Measurements from ENCODE around the gene LAYN.

The LAYN gene

GRCh38 chr11:111531687-111532364 lies 8.7 kb upstream of the LAYN start:
- no peak for DNase-seq (ENCODE audit: low spot score)

DNA sequence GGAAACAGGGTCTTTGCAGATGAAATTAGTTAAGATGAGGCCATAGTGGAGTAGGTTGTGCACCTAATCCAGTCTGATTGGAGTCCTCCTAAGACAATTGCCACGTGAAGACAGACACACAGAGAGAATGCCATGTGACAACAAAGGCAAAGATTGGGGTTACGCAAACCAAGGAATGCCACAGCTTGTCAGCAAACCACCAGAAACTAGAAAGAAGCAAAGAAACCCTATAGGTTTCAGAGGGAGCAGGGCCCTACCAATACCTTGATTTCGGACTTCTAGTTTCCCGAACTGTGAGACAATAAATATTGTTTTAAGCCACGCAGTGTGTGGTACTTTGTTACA lies 8.2 kb upstream of the LAYN start:
- DNase-seq (ENCODE audit: low spot score), result no peak

GRCh38 chr11:111535281-111535680 lies 5.2 kb upstream of the LAYN start:
- DNase-seq (ENCODE audit: low spot score), result no peak

DNA sequence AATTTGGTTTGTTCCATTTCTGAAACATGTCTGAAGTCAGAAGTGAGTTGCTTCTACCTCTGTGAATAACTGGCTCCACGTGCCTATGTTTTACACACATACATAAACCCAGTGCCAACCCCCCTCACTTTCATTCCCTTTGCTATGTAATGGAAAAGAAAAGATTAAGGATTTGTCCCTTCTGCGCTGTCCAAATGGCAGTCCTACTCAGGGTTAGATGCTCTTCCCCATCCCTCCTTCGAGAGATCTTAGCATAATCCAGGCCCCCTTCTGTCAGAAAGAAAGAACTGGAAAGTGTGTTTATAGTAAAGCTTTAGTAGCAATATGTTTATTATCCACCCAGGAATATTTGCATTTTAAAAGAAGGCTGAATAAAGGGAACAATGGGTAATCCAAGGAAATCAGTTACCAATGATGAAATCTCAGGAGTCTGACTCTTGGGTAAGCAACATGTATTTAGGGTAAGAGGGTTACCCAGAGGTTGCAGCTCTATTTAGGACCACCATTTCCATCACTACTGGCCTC lies 3.1 kb upstream of the LAYN start:
- no peak for DNase-seq (ENCODE audit: low spot score)

DNA sequence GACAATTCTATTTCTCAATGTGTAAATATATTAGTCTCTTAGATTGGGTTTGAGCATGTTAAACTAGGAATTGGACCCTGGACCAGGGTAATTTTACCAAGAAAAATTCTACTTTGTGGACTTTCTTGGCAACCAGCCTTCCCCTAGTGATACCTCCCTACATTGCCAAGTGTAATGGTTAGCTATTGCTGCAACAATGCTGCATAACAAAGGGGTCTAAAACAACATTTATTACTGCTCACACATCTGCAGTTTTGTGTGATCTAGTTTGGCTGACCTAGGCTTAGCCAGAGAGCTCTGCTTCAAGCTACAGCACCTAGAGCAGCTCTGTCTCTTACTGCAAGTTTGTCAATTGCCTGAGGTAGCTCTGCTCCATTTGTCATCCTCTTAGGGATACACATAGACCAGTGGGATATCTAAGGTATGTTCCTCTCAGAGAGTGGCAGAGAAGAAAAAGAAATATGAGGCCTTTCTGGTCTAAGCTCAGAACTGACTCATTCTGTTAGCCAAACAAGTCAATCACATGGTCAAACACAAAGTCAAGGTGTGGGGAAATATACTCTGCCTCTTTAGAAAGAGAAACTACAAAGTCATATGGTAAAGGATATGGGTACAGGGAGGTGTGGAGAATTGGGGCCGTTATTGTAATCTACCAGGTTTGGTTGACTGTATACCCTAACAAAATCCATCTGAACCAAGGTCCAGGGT lies 2.0 kb upstream of the LAYN start:
- no peak for DNase-seq (ENCODE audit: low spot score)

DNA sequence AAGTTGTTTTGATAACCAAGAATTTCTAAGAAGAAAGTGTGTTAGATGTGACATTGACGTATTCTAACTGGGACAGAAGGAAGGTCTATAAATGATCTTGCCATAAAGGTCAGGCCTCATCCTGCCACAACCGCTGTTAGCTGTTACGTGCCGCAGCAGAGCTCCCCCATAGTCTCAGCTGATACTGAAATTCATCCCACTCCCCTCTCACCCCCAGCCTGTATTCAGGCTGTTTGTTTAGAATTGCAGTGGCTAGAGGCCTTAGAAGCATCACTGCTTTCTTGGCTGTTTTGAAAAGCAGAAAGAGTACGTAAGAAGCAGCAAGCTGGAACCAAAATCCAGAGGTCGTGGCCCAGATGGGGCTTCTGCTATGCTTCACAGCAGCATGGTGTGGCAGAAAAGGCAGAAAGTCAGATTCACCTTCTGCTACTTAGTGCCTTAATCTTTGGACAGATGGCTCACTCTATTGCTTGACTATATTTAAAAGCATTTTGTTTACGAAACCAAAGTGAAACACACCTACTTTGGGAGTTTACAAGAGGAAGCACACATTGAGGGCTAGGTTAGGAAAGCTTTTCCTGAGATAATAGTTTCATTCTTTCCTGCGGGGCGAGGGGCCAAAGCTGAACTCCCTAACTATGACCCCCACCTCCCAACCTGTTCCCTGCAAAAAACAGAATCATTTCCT lies 950 bp upstream of the LAYN start:
- DNase-seq (ENCODE audit: low spot score), result no peak

- DNase-seq (ENCODE audit: low spot score), result no peak
These were observed 375 bp downstream of the LAYN start for GRCh38 chr11:111540937-111541253.

DNA sequence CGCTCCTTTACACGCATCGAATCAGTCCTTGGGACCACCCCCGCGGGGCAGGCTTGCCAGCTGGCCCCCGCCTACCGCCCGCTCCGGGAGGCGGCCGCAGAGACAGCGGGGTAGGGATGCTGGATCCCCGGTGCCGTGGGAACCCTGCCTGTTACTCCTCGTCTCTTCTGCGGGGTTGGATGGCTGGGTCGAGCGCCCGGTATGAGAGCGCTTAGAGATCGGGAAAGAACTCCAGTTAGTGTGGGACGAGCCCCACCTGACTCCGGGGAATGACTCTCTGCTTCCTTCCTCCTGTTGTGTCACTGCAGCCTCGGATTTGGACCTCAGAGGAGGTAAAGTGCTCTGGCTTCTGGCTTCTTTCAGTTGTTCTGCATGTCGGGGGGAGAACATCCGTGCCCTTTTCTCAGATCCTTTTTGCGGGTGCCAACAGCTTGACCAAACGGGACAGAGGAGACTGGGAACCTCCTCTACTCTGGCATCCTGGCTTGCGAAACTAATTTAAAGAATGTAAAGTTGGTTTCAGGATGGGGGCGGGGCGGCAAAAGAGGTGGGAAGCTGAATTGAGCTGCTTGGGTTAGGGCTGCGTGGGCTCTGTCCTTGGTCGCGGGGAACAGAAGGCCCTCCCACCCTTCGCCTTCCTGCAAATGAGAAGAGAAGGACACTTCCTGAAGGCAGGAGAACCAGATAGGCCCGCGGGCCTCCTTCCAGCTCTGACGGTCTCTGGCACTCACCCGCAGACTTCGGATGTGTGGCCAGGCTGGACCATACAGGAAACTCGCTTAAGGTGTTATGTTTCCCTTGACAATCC lies 938 bp downstream of the LAYN start:
- peak; percentile 57 for DNase-seq (ENCODE audit: low spot score)

DNA sequence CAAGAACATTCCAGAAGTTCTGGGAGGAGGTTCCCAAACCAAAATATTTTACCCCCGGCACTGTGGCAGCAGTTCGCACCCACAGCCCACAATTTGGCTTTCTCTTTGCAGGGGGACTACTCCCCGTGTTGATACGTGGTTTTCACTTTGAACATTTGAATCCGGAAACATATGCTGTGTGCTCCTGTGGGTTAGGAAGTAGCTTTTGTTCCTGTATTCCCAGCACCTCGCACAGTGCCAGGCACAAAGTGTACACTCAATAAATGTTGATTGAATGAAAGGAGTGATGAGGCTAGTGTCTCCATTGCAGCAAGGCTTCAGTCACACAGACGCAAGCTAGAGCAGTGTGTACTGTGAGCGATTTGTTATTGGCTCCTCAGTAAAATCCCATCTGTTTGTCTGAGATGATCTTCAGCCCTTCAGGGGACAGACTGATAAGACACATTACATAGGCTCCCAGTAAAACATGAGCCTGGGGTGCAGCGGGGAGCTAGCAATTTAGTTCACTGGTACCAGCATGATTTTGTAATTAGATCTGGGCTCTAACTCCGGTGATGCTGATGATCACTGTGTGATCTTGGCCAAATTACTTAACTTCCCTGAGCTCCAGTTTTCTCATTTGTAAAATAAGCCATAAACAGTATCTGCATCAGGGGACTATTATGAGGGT lies 2.2 kb downstream of the LAYN start:
- DNase-seq (ENCODE audit: low spot score), result no peak

GRCh38 chr11:111548525-111548924 lies 8.0 kb downstream of the LAYN start:
- DNase-seq (ENCODE audit: low spot score), result no peak

GRCh38 chr11:111549196-111549868 lies 8.8 kb downstream of the LAYN start:
- no peak for DNase-seq (ENCODE audit: low spot score)

GRCh38 chr11:111549869-111550203 lies 9.3 kb downstream of the LAYN start:
- DNase-seq (ENCODE audit: low spot score), result no peak

GRCh38 chr11:111550258-111550657 lies 9.7 kb downstream of the LAYN start:
- no peak for DNase-seq (ENCODE audit: low spot score)

DNA sequence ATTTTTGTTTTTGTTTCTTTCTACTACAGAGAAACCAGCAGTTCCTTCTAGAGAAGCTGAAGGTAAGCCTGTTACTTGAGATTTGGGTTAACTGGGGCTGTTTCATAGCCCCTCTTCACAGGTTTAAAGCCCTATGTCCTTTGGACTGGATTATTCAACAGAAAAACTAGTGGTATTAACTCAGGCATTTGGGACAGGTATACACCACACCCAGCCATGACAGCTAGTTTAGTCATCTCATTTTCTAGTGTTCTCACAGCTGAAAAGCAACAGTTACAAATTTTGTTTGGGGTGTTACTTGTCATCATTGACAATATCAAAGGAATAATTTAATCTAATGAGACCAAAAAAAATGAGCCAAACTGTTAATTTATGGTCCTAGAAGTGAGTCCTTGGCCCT lies 14.0 kb downstream of the LAYN start:
- no peak for DNase-seq (ENCODE audit: low spot score)

- no peak for DNase-seq (ENCODE audit: low spot score)
These were observed 14.7 kb downstream of the LAYN start for GRCh38 chr11:111555255-111555654.

- DNase-seq (ENCODE audit: low spot score), result no peak
These were observed 17.0 kb downstream of the LAYN start for GRCh38 chr11:111557425-111558111.

DNA sequence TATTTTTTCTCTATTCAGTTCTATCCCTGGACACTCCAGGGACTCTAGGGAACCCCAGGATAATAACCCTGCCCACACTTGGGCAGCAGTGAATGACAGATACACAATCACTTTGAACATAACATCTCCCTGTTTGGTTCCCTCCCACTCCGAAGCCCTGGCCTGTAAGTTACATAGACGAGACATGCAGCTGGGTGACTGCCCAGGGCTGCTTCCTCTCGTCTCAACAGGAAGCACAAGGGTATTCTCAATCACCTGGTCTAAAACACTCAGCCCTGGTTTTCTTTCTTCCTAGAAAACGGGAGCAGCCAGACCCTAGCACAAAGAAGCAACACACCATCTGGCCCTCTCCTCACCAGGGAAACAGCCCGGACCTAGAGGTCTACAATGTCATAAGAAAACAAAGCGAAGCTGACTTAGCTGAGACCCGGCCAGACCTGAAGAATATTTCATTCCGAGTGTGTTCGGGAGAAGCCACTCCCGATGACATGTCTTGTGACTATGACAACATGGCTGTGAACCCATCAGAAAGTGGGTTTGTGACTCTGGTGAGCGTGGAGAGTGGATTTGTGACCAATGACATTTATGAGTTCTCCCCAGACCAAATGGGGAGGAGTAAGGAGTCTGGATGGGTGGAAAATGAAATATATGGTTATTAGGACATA lies 19.4 kb downstream of the LAYN start:
- DNase-seq (ENCODE audit: low spot score), result no peak

DNA sequence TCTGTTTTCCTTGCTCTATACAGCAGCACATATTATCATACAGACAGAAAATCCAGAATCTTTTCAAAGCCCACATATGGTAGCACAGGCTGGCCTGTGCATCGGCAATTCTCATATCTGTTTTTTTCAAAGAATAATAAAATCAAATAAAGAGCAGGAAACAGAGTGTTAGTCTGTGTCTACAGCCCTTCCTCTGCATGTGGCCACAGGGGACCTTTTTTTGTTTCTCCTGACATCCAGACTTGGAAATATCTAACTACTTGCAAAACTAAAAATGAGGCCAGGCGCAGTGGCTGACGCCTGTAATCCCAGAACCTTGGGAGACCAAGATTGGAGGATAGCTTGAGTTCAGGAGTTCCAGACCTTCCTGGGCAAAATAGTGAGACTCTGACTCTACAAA lies 20.3 kb downstream of the LAYN start:
- DNase-seq (ENCODE audit: low spot score), result no peak

DNA sequence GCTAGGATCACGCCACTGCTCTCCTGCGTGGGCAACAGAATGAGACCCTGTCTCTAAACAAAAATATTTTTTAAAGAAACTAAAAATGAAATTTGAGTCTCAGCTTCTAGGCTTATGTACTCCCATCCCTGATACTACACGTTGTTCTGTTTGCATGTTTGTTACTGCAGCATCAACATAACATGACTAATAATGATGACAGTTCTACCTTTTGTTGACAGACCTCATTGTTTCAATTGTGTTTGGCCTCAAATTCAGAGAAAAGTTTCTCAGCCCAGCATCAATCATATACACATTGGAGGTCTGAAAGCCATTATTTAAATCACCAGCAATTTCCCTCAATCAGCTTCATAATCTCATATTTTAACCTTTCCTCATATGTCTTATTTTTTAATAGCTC lies 20.8 kb downstream of the LAYN start:
- no peak for DNase-seq (ENCODE audit: low spot score)

- no peak for DNase-seq (ENCODE audit: low spot score)
These were observed 21.3 kb downstream of the LAYN start for GRCh38 chr11:111561791-111562325.
